SU-DHL-6 (cell line): ENCODE measurements around the gene ZSCAN21.

ENCODE experiments used
- H2AFZ ChIP-seq: fragments of 200-600 bp; sonication (generic); 2 replicates; pipeline ENCODE4 v1.6.1; 2014; ENCODE audit warnings: low read depth, mild to moderate bottlenecking, moderate library complexity, mixed read lengths, antibody characterized with exemption, low read length; ENCODE audit not compliant: severe bottlenecking
- H3F3A ChIP-seq: fragments of 200-600 bp; shearing (Covaris generic); 2 replicates; pipeline ENCODE4 v1.6.0; 2016; ENCODE audit warnings: antibody characterized with exemption, mild to moderate bottlenecking; ENCODE audit not compliant: insufficient read depth
- H3K27ac ChIP-seq: fragments of 200-600 bp; sonication (generic); 2 replicates; pipeline ENCODE4 v1.5.1; 2016; ENCODE audit warnings: low read depth, mild to moderate bottlenecking, low read length, moderate library complexity, mixed read lengths
- H3K27me3 ChIP-seq: fragments of 200-600 bp; sonication (generic), shearing (Covaris generic); 2 replicates; pipeline ENCODE4 v1.6.0; 2014; ENCODE audit warnings: mild to moderate bottlenecking, low read length
- H3K36me3 ChIP-seq: fragments of 200-600 bp; sonication (generic); 2 replicates; pipeline ENCODE4 v1.6.1; 2014; ENCODE audit warnings: mild to moderate bottlenecking, low read length, mixed read lengths
- H3K4me2 ChIP-seq: fragments of 300-600, 200-600 bp; shearing (Covaris generic), sonication (generic); 2 replicates; pipeline ENCODE4 v1.6.0; 2014; ENCODE audit warnings: low read length, low read depth, mild to moderate bottlenecking; ENCODE audit not compliant: poor library complexity, severe bottlenecking
- H3K4me3 ChIP-seq: fragments of 200-600 bp; sonication (generic); 2 replicates; pipeline ENCODE4 v1.5.1; 2014; ENCODE audit warnings: antibody characterized with exemption, low read length, mild to moderate bottlenecking, mixed read lengths; ENCODE audit not compliant: insufficient read depth, poor library complexity, severe bottlenecking
- H3K79me2 ChIP-seq: fragments of 200-600 bp; sonication (generic); 2 replicates; pipeline ENCODE4 v1.6.1; 2014; ENCODE audit warnings: mild to moderate bottlenecking, low read length, moderate library complexity; ENCODE audit not compliant: insufficient read depth
- H3K9ac ChIP-seq: fragments of 200-600 bp; sonication (generic); 2 replicates; pipeline ENCODE4 v1.7.0; 2014; ENCODE audit warnings: mild to moderate bottlenecking, low read length
- H3K9me2 ChIP-seq: fragments of 200-600 bp; sonication (generic); replicated peaks from 2 replicates; pipeline ENCODE4 v1.6.1; 2014; ENCODE audit warnings: low read length; ENCODE audit not compliant: insufficient read depth
- H3K9me3 ChIP-seq: fragments of 200-600 bp; sonication (generic); 2 replicates; pipeline ENCODE4 v1.6.1; 2014; ENCODE audit warnings: low read length, mixed read lengths; ENCODE audit not compliant: insufficient read depth
- H4K20me1 ChIP-seq: fragments of 200-600 bp; sonication (generic); 2 replicates; pipeline ENCODE4 v1.6.1; 2014; ENCODE audit warnings: low read depth, mild to moderate bottlenecking, antibody characterized with exemption, low read length, moderate library complexity, mixed read lengths
- CTCF ChIP-seq: fragments of 200-600 bp; sonication (generic); IDR thresholded peaks from one replicate; pipeline ENCODE4 v1.5.1; 2017; ENCODE audit warnings: antibody characterized with exemption, mild to moderate bottlenecking, low read length, moderate library complexity; ENCODE audit not compliant: insufficient read depth, poor library complexity, severe bottlenecking
- EZH2phosphoT487 ChIP-seq: fragments of 200-600 bp; sonication (generic), shearing (Covaris generic); conservative IDR thresholded peaks from 2 replicates; pipeline ENCODE4 v1.6.1; 2018; ENCODE audit warnings: mild to moderate bottlenecking, antibody characterized with exemption, low read length, moderate library complexity, mixed read lengths

The ZSCAN21 gene

DNA sequence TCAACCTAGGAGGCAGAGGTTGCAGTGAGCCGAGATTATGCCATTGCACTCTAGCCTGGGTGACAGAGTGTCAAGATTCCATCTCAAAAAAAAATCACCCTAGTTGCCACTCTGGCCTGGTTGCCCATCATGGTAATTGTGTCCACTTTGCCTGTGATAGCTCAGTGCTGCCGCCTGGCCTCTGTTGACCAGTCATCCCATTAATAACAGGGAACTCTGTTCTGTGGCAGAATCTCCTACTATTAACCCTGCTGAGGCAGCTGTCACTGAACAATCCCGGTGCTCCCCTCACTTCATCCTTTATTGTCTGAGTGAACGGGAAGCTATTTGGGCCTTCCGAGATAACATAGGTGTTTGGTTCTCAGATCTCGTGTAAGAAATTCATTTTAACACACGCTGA lies 17.4 kb downstream of the ZSCAN21 start:
- Histone ChIP-seq H3K27ac (no peak overlapping the region), H3K27me3 (no peaks in the 10 kb centered on the region), H3K79me2 (no peaks in the 10 kb centered on the region), H3K9me2 (no peaks in the 10 kb centered on the region), H3K4me3 (no peak overlapping the region), H3K4me2 (no peak overlapping the region), H2AFZ (no peak overlapping the region), H3F3A (no peaks in the 10 kb centered on the region), H3K9me3 (peaks cover 14% of the 10 kb centered on the region), H4K20me1 (no peaks in the 10 kb centered on the region), H3K36me3 (peaks cover 20% of the 10 kb centered on the region), H3K9ac (no peak overlapping the region)
- no peak for TF ChIP-seq EZH2phosphoT487
- TF ChIP-seq CTCF = no peak

GRCh38 chr7:100069991-100070390 lies 20.4 kb downstream of the ZSCAN21 start:
- no peaks in the 10 kb centered on the region for H3K9me2 ChIP-seq
- H3K36me3 ChIP-seq = peaks cover 38% of the 10 kb centered on the region
- no peaks in the 10 kb centered on the region for H4K20me1 ChIP-seq
- H3K9me3 ChIP-seq = peaks cover 23% of the 10 kb centered on the region
- H2AFZ ChIP-seq = no peak overlapping the region
- no peak overlapping the region for H3K27ac ChIP-seq
- H3K4me2 ChIP-seq = no peak overlapping the region
- no peaks in the 10 kb centered on the region for H3F3A ChIP-seq
- no peaks in the 10 kb centered on the region for H3K79me2 ChIP-seq
- TF ChIP-seq EZH2phosphoT487 (no peak), CTCF (no peak)
- no peaks in the 10 kb centered on the region for H3K27me3 ChIP-seq
- no peak overlapping the region for H3K9ac ChIP-seq
- H3K4me3 ChIP-seq = no peak overlapping the region

DNA sequence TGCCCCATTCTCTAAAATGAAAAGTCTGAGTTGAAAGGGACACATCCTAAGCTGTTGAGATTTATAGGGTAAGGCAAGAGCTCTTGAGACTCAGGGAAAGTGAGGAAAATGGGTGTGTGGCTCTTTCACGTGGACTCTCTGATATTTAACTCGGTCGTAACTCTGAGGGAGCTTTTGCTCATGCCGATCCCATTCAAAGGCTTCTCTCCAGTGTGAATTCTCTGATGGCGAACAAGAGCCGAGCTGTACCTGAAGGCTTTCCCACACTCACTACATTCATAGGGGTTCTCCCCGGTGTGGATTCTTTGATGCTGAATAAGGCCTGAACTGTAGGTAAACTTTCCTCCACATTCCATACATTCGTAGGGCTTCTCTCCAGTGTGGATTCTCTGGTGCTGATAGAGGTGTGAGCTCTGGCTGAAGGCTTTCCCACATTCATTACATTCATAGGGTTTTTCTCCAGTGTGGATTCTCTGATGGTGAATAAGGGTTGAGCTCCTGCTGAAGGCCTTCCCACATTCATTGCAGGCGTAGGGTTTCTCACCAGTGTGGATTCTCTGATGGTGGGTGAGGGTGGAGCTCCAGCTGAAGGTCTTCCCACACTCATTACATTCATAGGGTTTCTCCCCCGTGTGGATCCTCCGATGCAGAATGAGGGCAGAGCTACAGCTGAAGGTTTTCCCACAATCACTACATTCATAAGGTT lies 21.6 kb downstream of the ZSCAN21 start:
- no peak overlapping the region for H3K4me3 ChIP-seq
- H3K36me3 ChIP-seq = peaks cover 38% of the 10 kb centered on the region
- H3K79me2 ChIP-seq = no peaks in the 10 kb centered on the region
- H3K27me3 ChIP-seq = no peaks in the 10 kb centered on the region
- H3F3A ChIP-seq = no peaks in the 10 kb centered on the region
- H3K9me3 ChIP-seq = peaks cover 23% of the 10 kb centered on the region
- H3K27ac ChIP-seq = no peak overlapping the region
- no peaks in the 10 kb centered on the region for H4K20me1 ChIP-seq
- no peaks in the 10 kb centered on the region for H3K9me2 ChIP-seq
- TF ChIP-seq CTCF = no peak
- TF ChIP-seq EZH2phosphoT487 = no peak
- no peak overlapping the region for H2AFZ ChIP-seq
- H3K9ac ChIP-seq = no peak overlapping the region
- H3K4me2 ChIP-seq = no peak overlapping the region
